ENCODE data around the gene SF3B1. TPM values are rescaled to one million over a fixed set of nuclear protein-coding genes. Genes with fewer than 3 reads are reported as not detected.

The SF3B1 gene
- total and polyA plus RNA-seq, 2 of the 13 experiments (the other 11 are each of a cell fraction or from before 2014, with no cell fraction given): 387 to 750 TPM

DNA sequence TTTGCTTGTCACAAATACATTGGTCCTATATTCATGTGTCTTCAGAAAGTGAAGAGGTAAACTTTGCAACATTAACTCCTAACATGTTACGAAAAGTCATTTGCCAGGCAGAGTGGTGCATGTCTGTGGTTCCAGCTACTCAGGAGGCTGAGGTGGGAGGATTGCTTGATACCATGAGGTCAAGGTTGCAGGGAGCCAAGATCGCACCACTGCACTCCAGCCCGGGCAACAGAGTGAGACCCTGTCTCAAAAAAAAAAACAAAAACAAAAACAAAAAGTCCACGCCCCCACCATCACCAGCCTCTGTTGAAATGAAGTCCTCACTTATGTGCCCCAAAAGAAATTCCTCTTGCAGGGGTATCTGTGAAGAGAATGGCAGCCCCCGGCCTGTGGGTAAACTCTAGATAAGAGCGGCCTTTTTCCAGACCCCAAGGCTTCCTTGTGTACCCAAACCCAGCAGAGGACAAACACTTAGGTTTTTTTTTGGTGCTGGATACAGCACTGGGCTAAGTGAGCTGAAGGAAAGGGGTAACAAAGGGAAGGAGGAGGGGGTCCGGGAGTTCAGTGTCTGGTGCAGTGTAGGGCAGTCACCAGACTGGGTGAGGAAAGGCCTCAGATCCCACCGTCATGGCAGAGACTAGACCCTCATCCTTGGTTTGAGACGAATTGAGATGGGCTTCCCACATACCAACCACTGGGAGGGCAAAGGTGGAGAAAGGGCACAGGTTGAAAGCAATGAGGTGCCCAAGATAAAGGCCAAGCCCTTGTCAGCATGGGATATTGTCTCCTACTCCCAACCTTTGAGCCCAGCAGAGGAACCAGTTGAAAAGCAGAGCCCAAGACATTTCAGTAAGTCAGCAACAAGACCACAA, 45.6 kb upstream of the SF3B1 start (continued):
- TF ChIP-seq, protein P1, sequence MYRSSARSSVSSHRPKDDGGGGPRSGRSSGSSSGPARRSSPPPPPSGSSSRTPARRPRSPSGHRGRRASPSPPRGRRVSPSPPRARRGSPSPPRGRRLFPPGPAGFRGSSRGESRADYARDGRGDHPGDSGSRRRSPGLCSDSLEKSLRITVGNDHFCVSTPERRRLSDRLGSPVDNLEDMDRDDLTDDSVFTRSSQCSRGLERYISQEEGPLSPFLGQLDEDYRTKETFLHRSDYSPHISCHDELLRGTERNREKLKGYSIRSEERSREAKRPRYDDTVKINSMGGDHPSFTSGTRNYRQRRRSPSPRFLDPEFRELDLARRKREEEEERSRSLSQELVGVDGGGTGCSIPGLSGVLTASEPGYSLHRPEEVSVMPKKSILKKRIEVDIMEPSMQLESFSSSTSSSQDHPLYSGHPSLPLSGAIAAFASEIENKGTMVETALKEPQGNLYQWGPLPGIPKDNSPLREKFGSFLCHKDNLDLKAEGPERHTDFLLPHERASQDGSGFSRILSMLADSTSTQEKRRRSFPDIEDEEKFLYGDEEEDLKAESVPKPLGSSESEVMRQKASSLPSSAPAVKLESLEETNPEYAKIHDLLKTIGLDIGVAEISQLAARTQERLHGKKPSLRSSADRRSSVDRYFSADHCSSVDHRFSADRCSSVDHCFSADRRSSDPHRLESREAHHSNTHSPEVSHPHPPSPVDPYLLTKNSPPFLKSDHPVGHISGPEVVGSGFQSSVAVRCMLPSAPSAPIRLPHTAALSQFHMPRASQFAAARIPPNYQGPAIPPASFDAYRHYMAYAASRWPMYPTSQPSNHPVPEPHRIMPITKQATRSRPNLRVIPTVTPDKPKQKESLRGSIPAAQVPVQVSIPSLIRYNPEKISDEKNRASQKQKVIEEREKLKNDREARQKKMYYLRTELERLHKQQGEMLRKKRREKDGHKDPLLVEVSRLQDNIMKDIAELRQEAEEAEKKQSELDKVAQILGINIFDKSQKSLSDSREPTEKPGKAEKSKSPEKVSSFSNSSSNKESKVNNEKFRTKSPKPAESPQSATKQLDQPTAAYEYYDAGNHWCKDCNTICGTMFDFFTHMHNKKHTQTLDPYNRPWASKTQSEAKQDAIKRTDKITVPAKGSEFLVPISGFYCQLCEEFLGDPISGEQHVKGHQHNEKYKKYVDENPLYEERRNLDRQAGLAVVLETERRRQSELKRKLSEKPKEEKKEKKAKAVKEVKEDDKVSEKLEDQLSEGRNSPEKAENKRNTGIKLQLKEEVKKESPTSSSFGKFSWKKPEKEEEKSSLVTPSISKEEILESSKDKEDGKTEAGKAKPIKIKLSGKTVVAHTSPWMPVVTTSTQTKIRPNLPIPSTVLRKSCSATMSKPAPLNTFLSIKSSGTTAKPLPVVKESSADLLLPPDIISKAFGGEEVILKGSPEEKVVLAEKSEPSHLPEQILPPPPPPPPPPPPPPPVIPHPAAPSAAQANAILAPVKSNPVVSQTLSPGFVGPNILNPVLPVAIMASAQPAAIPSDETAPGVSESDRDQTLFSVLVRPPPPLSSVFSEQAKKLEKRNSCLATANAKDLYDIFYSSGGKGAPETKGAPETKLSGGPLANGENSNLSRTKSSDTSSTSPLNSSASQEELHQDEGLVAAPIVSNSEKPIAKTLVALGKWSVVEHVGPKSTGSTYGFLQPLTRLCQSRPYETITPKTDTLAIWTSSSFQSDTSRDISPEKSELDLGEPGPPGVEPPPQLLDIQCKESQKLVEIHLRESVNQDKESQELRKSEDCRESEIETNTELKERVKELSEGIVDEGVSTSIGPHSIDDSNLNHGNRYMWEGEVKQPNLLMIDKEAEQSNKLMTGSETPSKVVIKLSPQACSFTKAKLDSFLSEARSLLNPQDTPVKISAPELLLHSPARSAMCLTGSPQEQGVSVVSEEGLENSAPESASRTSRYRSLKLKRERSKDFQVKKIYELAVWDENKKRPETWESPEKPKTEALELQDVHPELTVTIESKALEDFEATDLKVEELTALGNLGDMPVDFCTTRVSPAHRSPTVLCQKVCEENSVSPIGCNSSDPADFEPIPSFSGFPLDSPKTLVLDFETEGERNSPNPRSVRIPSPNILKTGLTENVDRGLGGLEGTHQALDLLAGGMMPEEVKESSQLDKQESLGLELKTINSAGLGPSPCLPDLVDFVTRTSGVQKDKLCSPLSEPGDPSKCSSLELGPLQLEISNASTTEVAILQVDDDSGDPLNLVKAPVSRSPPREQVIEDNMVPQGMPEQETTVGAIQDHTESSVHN (CRISPR knock-in tag; IDR thresholded peaks at IDR 0.05): no peak
- no peak for TF ChIP-seq PPARG (CRISPR knock-in tag; conservative IDR thresholded peaks at IDR 0.05)
- TF ChIP-seq ZNF235 (CRISPR knock-in tag; IDR thresholded peaks at IDR 0.05; ENCODE audit: borderline replicate concordance): no peak
- TF ChIP-seq ZNF143 (CRISPR knock-in tag; IDR thresholded peaks at IDR 0.05): no peak
- no peak for TF ChIP-seq IKZF4 (CRISPR knock-in tag; IDR thresholded peaks at IDR 0.05; ENCODE audit: borderline replicate concordance, low read depth, not compliant biosample characterization)
- no peak for TF ChIP-seq MEIS2 (CRISPR knock-in tag; IDR thresholded peaks at IDR 0.05)
- no peak for TF ChIP-seq ZNF607 (CRISPR knock-in tag; IDR thresholded peaks at IDR 0.05; ENCODE audit: borderline replicate concordance)
- TF ChIP-seq ZNF317 (CRISPR knock-in tag; IDR thresholded peaks at IDR 0.05): no peak
- peak; percentile 37; the same call in 1 of the 2 replicates for TF ChIP-seq PHF8 (CRISPR knock-in tag; IDR thresholded peaks at IDR 0.05)
- 0 out of 2 replicates have a peak, but pooled peaks have one; percentile 7 for TF ChIP-seq NR2F2 (IDR thresholded peaks at IDR 0.05; ENCODE audit: borderline replicate concordance, low read depth)
- TF ChIP-seq ZSCAN12 (CRISPR knock-in tag; IDR thresholded peaks at IDR 0.05): no peak
- peak; percentile 35 for TF ChIP-seq U2AF1 (optimal IDR thresholded peaks at IDR 0.05; ENCODE audit: low read depth, low read length)
- peak; percentile 61; the same call in 1 of the 2 replicates for TF ChIP-seq ZNF547 (CRISPR knock-in tag; IDR thresholded peaks at IDR 0.05)
- TF ChIP-seq, protein P2, sequence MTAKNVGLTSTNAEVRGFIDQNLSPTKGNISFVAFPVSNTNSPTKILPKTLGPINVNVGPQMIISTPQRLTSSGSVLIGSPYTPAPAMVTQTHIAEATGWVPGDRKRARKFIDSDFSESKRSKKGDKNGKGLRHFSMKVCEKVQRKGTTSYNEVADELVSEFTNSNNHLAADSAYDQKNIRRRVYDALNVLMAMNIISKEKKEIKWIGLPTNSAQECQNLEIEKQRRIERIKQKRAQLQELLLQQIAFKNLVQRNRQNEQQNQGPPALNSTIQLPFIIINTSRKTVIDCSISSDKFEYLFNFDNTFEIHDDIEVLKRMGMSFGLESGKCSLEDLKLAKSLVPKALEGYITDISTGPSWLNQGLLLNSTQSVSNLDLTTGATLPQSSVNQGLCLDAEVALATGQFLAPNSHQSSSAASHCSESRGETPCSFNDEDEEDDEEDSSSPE (CRISPR knock-in tag; IDR thresholded peaks at IDR 0.05): no peak; the same call in 1 of the 2 replicates
- TF ChIP-seq, protein P3, sequence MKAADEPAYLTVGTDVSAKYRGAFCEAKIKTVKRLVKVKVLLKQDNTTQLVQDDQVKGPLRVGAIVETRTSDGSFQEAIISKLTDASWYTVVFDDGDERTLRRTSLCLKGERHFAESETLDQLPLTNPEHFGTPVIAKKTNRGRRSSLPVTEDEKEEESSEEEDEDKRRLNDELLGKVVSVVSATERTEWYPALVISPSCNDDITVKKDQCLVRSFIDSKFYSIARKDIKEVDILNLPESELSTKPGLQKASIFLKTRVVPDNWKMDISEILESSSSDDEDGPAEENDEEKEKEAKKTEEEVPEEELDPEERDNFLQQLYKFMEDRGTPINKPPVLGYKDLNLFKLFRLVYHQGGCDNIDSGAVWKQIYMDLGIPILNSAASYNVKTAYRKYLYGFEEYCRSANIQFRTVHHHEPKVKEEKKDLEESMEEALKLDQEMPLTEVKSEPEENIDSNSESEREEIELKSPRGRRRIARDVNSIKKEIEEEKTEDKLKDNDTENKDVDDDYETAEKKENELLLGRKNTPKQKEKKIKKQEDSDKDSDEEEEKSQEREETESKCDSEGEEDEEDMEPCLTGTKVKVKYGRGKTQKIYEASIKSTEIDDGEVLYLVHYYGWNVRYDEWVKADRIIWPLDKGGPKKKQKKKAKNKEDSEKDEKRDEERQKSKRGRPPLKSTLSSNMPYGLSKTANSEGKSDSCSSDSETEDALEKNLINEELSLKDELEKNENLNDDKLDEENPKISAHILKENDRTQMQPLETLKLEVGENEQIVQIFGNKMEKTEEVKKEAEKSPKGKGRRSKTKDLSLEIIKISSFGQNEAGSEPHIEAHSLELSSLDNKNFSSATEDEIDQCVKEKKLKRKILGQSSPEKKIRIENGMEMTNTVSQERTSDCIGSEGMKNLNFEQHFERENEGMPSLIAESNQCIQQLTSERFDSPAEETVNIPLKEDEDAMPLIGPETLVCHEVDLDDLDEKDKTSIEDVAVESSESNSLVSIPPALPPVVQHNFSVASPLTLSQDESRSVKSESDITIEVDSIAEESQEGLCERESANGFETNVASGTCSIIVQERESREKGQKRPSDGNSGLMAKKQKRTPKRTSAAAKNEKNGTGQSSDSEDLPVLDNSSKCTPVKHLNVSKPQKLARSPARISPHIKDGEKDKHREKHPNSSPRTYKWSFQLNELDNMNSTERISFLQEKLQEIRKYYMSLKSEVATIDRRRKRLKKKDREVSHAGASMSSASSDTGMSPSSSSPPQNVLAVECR (CRISPR knock-in tag; IDR thresholded peaks at IDR 0.05; ENCODE audit: borderline replicate concordance): peak; percentile 52; the same call in 1 of the 2 replicates
